ENCODE results near the gene FOXC1. TPM values are rescaled to one million over a fixed set of nuclear protein-coding genes. Genes with fewer than 3 reads are reported as not detected.

FOXC1 gene
- total and polyA plus RNA-seq, 2 experiments from 2014 or later, result 0.10 to 0.13 TPM

DNA sequence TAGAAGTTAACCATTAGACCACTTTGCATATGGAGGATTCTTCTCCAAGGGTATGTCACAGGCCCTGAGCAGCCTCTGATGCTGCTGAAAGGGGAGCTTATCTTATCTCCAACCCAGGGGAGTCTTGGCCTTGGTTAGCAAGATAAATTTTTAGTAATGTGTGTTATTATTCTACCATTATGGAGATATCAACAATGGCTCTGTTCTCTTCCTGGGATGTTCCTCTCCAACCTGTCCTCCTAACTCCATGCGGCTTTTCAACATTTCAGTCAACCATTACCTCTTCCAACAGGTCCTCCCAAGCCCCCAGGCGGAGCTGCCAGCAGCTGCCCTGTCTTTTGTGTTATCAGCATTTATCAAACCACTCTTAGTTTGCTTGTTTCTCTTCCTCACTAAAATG, 48.4 kb upstream of the FOXC1 start (continued):
- TF ChIP-seq, protein P1, sequence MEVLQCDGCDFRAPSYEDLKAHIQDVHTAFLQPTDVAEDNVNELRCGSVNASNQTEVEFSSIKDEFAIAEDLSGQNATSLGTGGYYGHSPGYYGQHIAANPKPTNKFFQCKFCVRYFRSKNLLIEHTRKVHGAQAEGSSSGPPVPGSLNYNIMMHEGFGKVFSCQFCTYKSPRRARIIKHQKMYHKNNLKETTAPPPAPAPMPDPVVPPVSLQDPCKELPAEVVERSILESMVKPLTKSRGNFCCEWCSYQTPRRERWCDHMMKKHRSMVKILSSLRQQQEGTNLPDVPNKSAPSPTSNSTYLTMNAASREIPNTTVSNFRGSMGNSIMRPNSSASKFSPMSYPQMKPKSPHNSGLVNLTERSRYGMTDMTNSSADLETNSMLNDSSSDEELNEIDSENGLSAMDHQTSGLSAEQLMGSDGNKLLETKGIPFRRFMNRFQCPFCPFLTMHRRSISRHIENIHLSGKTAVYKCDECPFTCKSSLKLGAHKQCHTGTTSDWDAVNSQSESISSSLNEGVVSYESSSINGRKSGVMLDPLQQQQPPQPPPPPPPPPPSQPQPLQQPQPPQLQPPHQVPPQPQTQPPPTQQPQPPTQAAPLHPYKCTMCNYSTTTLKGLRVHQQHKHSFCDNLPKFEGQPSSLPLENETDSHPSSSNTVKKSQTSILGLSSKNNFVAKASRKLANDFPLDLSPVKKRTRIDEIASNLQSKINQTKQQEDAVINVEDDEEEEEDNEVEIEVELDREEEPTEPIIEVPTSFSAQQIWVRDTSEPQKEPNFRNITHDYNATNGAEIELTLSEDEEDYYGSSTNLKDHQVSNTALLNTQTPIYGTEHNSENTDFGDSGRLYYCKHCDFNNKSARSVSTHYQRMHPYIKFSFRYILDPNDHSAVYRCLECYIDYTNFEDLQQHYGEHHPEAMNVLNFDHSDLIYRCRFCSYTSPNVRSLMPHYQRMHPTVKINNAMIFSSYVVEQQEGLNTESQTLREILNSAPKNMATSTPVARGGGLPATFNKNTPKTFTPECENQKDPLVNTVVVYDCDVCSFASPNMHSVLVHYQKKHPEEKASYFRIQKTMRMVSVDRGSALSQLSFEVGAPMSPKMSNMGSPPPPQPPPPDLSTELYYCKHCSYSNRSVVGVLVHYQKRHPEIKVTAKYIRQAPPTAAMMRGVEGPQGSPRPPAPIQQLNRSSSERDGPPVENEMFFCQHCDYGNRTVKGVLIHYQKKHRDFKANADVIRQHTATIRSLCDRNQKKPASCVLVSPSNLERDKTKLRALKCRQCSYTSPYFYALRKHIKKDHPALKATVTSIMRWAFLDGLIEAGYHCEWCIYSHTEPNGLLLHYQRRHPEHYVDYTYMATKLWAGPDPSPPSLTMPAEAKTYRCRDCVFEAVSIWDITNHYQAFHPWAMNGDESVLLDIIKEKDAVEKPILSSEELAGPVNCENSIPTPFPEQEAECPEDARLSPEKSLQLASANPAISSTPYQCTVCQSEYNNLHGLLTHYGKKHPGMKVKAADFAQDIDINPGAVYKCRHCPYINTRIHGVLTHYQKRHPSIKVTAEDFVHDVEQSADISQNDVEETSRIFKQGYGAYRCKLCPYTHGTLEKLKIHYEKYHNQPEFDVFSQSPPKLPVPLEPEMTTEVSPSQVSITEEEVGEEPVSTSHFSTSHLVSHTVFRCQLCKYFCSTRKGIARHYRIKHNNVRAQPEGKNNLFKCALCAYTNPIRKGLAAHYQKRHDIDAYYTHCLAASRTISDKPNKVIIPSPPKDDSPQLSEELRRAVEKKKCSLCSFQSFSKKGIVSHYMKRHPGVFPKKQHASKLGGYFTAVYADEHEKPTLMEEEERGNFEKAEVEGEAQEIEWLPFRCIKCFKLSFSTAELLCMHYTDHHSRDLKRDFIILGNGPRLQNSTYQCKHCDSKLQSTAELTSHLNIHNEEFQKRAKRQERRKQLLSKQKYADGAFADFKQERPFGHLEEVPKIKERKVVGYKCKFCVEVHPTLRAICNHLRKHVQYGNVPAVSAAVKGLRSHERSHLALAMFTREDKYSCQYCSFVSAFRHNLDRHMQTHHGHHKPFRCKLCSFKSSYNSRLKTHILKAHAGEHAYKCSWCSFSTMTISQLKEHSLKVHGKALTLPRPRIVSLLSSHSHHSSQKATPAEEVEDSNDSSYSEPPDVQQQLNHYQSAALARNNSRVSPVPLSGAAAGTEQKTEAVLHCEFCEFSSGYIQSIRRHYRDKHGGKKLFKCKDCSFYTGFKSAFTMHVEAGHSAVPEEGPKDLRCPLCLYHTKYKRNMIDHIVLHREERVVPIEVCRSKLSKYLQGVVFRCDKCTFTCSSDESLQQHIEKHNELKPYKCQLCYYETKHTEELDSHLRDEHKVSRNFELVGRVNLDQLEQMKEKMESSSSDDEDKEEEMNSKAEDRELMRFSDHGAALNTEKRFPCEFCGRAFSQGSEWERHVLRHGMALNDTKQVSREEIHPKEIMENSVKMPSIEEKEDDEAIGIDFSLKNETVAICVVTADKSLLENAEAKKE (CRISPR knock-in tag; IDR thresholded peaks at IDR 0.05), result no peak
- TF ChIP-seq CREB1 (CRISPR knock-in tag; IDR thresholded peaks at IDR 0.05; ENCODE audit: low read depth), result no peak
- TF ChIP-seq, protein P2, sequence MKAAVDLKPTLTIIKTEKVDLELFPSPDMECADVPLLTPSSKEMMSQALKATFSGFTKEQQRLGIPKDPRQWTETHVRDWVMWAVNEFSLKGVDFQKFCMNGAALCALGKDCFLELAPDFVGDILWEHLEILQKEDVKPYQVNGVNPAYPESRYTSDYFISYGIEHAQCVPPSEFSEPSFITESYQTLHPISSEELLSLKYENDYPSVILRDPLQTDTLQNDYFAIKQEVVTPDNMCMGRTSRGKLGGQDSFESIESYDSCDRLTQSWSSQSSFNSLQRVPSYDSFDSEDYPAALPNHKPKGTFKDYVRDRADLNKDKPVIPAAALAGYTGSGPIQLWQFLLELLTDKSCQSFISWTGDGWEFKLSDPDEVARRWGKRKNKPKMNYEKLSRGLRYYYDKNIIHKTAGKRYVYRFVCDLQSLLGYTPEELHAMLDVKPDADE (IDR thresholded peaks at IDR 0.05), result no peak
- TF ChIP-seq, protein P3, sequence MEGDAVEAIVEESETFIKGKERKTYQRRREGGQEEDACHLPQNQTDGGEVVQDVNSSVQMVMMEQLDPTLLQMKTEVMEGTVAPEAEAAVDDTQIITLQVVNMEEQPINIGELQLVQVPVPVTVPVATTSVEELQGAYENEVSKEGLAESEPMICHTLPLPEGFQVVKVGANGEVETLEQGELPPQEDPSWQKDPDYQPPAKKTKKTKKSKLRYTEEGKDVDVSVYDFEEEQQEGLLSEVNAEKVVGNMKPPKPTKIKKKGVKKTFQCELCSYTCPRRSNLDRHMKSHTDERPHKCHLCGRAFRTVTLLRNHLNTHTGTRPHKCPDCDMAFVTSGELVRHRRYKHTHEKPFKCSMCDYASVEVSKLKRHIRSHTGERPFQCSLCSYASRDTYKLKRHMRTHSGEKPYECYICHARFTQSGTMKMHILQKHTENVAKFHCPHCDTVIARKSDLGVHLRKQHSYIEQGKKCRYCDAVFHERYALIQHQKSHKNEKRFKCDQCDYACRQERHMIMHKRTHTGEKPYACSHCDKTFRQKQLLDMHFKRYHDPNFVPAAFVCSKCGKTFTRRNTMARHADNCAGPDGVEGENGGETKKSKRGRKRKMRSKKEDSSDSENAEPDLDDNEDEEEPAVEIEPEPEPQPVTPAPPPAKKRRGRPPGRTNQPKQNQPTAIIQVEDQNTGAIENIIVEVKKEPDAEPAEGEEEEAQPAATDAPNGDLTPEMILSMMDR (conservative IDR thresholded peaks at IDR 0.05; ENCODE audit: low read depth in 2 of 2), result no peak

DNA sequence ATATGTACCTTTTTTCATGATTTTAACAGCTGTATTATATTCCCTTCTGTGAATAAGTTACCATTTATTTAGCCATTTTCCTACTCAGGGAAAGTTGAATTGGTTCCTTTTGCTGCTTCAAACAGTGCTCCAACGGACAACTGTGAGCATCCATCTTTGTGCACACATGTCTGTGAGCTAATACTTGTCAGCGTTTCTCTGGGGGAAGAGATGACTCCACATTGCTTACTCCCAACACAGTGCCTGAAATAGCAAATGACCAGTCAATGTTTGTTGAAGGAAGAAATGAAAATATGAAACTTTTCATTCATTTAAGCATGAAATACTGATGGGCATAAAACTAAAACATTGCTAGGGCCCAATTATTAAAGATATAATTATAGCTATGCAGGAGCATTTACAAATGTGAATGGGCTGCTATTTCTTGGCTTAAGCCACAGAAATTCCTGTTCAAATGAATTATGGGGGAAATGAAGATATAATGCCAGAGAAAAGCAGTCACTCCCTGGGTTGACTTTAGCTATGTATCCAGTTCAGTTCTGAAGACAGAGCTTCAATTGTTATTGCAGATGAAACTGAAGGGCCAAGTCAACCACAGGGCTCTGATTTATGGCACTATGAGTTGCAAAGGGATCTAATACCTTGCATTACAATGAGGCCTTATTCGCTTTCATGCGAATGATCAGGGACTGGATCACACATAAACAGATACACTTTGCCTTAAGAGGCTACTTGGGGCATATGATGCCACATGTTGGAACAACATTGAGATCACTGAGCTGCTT, 47.4 kb upstream of the FOXC1 start:
- H4K20me1 ChIP-seq (replicated peaks; ENCODE audit: insufficient read depth), result no peaks in the 10 kb centered on the region
- Mint-ChIP-seq H3K4me3 (no peak overlapping the region), H3K9me3 (no peaks in the 10 kb centered on the region), H3K36me3 (ENCODE audit: low read depth) (no peaks in the 10 kb centered on the region), H3K27me3 (ENCODE audit: insufficient read depth, low read depth, poor library complexity) (peaks cover 5% of the 10 kb centered on the region), H3K27ac (no peak overlapping the region), H3K4me1 (no peaks in the 10 kb centered on the region)
- H3K79me2 ChIP-seq (replicated peaks; ENCODE audit: insufficient read depth), result no peaks in the 10 kb centered on the region
- no peaks in the 10 kb centered on the region for H3F3A ChIP-seq (replicated peaks; ENCODE audit: low read depth)
- H2AFZ ChIP-seq, result no peak overlapping the region
- no peaks in the 10 kb centered on the region for H3K27me3 ChIP-seq (ENCODE audit: insufficient read depth)
- H3K4me3 ChIP-seq, result no peak overlapping the region
- no peak for ATAC-seq
- H3K4me1 ChIP-seq (ENCODE audit: insufficient read depth), result no peaks in the 10 kb centered on the region
- H3K27ac ChIP-seq (ENCODE audit: low read depth), result no peak overlapping the region
- H3K4me2 ChIP-seq, result no peak overlapping the region
- no peak for TF ChIP-seq JUNB (IDR thresholded peaks at IDR 0.05; ENCODE audit: unreplicated experiment)
- TF ChIP-seq, protein P3 (conservative IDR thresholded peaks at IDR 0.05; ENCODE audit: low read depth in 2 of 2), result no peak
- H3K9me2 ChIP-seq (ENCODE audit: insufficient read depth), result no peaks in the 10 kb centered on the region
- DNase-seq (ENCODE audit: low spot score), result no peak
- H3K36me3 ChIP-seq (ENCODE audit: insufficient read depth), result no peaks in the 10 kb centered on the region
